H9 (cell line): ENCODE measurements around the gene MAD1L1. TPM values are rescaled to one million over a fixed set of nuclear protein-coding genes. Genes with fewer than 3 reads are reported as not detected.

Experiments used
- DNase-seq: peaks from one replicate; pipeline ENCODE4 v3.0.0-alpha.2; 2017
- H2AFZ ChIP-seq: one replicate; pipeline ENCODE4 v1.6.1; 2013; ENCODE audit warnings: mild to moderate bottlenecking, low read length, control low read depth, moderate library complexity
- H2AK5ac ChIP-seq: 2 replicates; pipeline ENCODE4 v1.6.1; 2013; ENCODE audit warnings: low read length, control low read depth, mixed read lengths; ENCODE audit not compliant: insufficient read length
- H2BK120ac ChIP-seq: one replicate; pipeline ENCODE4 v1.6.1; 2013; ENCODE audit warnings: low read depth, mild to moderate bottlenecking, low read length, control low read depth, inconsistent platforms; ENCODE audit not compliant: poor library complexity, severe bottlenecking
- H2BK12ac ChIP-seq: 2 replicates; pipeline ENCODE4 v1.6.1; 2013; ENCODE audit warnings: low read length, control low read depth, mixed read lengths, low read depth; ENCODE audit not compliant: insufficient read length
- H2BK15ac ChIP-seq: 2 replicates; pipeline ENCODE4 v1.6.1; 2013; ENCODE audit warnings: low read depth, low read length, control low read depth
- H2BK20ac ChIP-seq: one replicate; pipeline ENCODE4 v1.6.1; 2013; ENCODE audit warnings: low read depth, mild to moderate bottlenecking, low read length, control low read depth, inconsistent platforms; ENCODE audit not compliant: poor library complexity, severe bottlenecking
- H2BK5ac ChIP-seq: 2 replicates; pipeline ENCODE4 v1.6.1; 2013; ENCODE audit warnings: low read length, control low read depth, mixed read lengths; ENCODE audit not compliant: insufficient read length
- H3K14ac ChIP-seq: 2 replicates; pipeline ENCODE4 v1.6.1; 2013; ENCODE audit warnings: low read length, control low read depth; ENCODE audit not compliant: insufficient read depth
- H3K18ac ChIP-seq: 2 replicates; pipeline ENCODE4 v1.6.1; 2013; ENCODE audit warnings: low read depth, mild to moderate bottlenecking, mixed read lengths, low read length, control low read depth; ENCODE audit not compliant: insufficient read length
- H3K23ac ChIP-seq: 2 replicates; pipeline ENCODE4 v1.6.1; 2013; ENCODE audit warnings: low read length, control low read depth, mixed read lengths, low read depth; ENCODE audit not compliant: insufficient read length
- H3K23me2 ChIP-seq: 2 replicates; pipeline ENCODE4 v1.6.1; 2013; ENCODE audit warnings: low read depth, mild to moderate bottlenecking, mixed read lengths, low read length, control low read depth; ENCODE audit not compliant: insufficient read length, poor library complexity, severe bottlenecking
- H3K27ac ChIP-seq: 2 replicates; pipeline ENCODE4 v1.5.1; 2013; ENCODE audit warnings: low read length, control low read depth, mixed read lengths, low read depth; ENCODE audit not compliant: insufficient read length
- H3K27me3 ChIP-seq: 2 replicates; pipeline ENCODE4 v1.6.1; 2013; ENCODE audit warnings: low read length, control low read depth, inconsistent platforms; ENCODE audit not compliant: insufficient read depth
- H3K4ac ChIP-seq: 2 replicates; pipeline ENCODE4 v1.6.1; 2013; ENCODE audit warnings: low read depth, mild to moderate bottlenecking, control low read depth, inconsistent platforms, low read length, moderate library complexity
- H3K4me1 ChIP-seq: 2 replicates; pipeline ENCODE4 v1.6.1; 2013; ENCODE audit warnings: low read length, control low read depth, inconsistent platforms; ENCODE audit not compliant: insufficient read depth
- H3K4me2 ChIP-seq: 2 replicates; pipeline ENCODE4 v1.6.1; 2013; ENCODE audit warnings: low read length, control low read depth, mixed read lengths; ENCODE audit not compliant: insufficient read length, insufficient read depth
- H3K56ac ChIP-seq: 2 replicates; pipeline ENCODE4 v1.6.1; 2013; ENCODE audit warnings: low read depth, mild to moderate bottlenecking, mixed read lengths, low read length, control low read depth; ENCODE audit not compliant: insufficient read length
- H3K79me1 ChIP-seq: 2 replicates; pipeline ENCODE4 v1.6.1; 2013; ENCODE audit warnings: low read depth, mild to moderate bottlenecking, moderate library complexity, low read length, control low read depth, inconsistent platforms; ENCODE audit not compliant: insufficient read depth, poor library complexity, severe bottlenecking
- H3K79me2 ChIP-seq: 2 replicates; pipeline ENCODE4 v1.6.1; 2013; ENCODE audit warnings: low read length, control low read depth, inconsistent platforms; ENCODE audit not compliant: insufficient read depth
- H3K9ac ChIP-seq: 2 replicates; pipeline ENCODE4 v1.6.1; 2013; ENCODE audit warnings: low read length, control low read depth, mixed read lengths; ENCODE audit not compliant: insufficient read length; ENCODE audit errors: extremely low read depth
- H3K9me3 ChIP-seq: one replicate; pipeline ENCODE4 v1.6.1; 2013; ENCODE audit warnings: low read depth, low read length, inconsistent platforms; ENCODE audit not compliant: control insufficient read depth
- H3T11ph ChIP-seq: one replicate; pipeline ENCODE4 v1.6.1; 2013; ENCODE audit warnings: mild to moderate bottlenecking, low read length, control low read depth, inconsistent platforms
- H4K20me1 ChIP-seq: one replicate; pipeline ENCODE4 v1.6.1; 2013; ENCODE audit not compliant: control insufficient read depth, insufficient read length, insufficient read depth
- H4K5ac ChIP-seq: 2 replicates; pipeline ENCODE4 v1.6.1; 2013; ENCODE audit warnings: low read depth, mild to moderate bottlenecking, mixed read lengths, low read length, control low read depth; ENCODE audit not compliant: insufficient read length
- H4K8ac ChIP-seq: replicated peaks from 2 replicates; pipeline ENCODE4 v1.6.1; 2013; ENCODE audit warnings: low read length, control low read depth, mixed read lengths, low read depth; ENCODE audit not compliant: insufficient read length
- H4K91ac ChIP-seq: 2 replicates; pipeline ENCODE4 v1.6.1; 2013; ENCODE audit warnings: low read depth, mild to moderate bottlenecking, moderate library complexity, mixed read lengths, low read length, control low read depth; ENCODE audit not compliant: insufficient read length
- H3K27ac Mint-ChIP-seq, 3 experiments: 2 replicates in 2 of 3; 3 replicates in 1 of 3; pipeline ENCODE4 v1.8.0; 2020 to 2021; ENCODE audit warnings: mixed read lengths in 3 of 3, mild to moderate bottlenecking in 1 of 3, moderate library complexity in 1 of 3
- H3K27me3 Mint-ChIP-seq: 2 replicates; pipeline ENCODE4 v1.8.0; 2021; ENCODE audit warnings: low read depth, mild to moderate bottlenecking, moderate library complexity, mixed read lengths
- H3K36me3 Mint-ChIP-seq, 3 experiments: 2 replicates in 2 of 3; 3 replicates in 1 of 3; pipeline ENCODE4 v1.8.0; 2020 to 2021; ENCODE audit warnings: low read depth in 3 of 3, mixed read lengths in 3 of 3; ENCODE audit not compliant: insufficient read depth in 1 of 3
- H3K4me1 Mint-ChIP-seq, 2 experiments: 2 replicates each; pipeline ENCODE4 v1.8.0; 2020; ENCODE audit warnings: mixed read lengths in 2 of 2
- H3K4me3 Mint-ChIP-seq, 2 experiments: 2 replicates in 1 of 2; 3 replicates in 1 of 2; pipeline ENCODE4 v1.8.0; 2020 to 2021; ENCODE audit warnings: mild to moderate bottlenecking in 2 of 2, mixed read lengths in 2 of 2, moderate library complexity in 1 of 2
- H3K9me3 Mint-ChIP-seq, 2 experiments: 2 replicates in 1 of 2; 3 replicates in 1 of 2; pipeline ENCODE4 v1.8.0; 2020; ENCODE audit warnings: mild to moderate bottlenecking in 2 of 2, mixed read lengths in 2 of 2, moderate library complexity in 1 of 2
- CTCF ChIP-seq: fragments of 200-600 bp; sonication (generic); conservative IDR thresholded peaks from 3 replicates; pipeline ENCODE4 v1.8.0; 2021; ENCODE audit warnings: antibody characterized with exemption, mild to moderate bottlenecking
- WGBS: extraction: QIAGEN DNeasy Blood & Tissue Kit; methylation state at CpG from one replicate; pipeline ENCODE4 v1.1.7; 2013; ENCODE audit warnings: missing lambda C conversion rate, low lambda C conversion rate, mixed read lengths; ENCODE audit not compliant: insufficient read length; ENCODE audit errors: extremely low coverage; 5-methylcytosine and 5-hydroxymethylcytosine counted together
- total RNA-seq: library from RNA; stranded (reverse); gene quantifications from 2 replicates; pipeline ENCODE4 v1.2.1, GENCODE V29; 2021

Gene MAD1L1
- total RNA-seq, 1 experiment from 2014 or later: 39.0 TPM

GRCh38 chr7:2197436-2198155 is 35.1 kb downstream of the MAD1L1 start:
- Histone ChIP-seq H4K5ac (no peak overlapping the region), H2BK5ac (no peak overlapping the region), H2BK12ac (no peak overlapping the region), H3K27me3 (no peaks in the 10 kb centered on the region; the same call in 1 of the 2 replicates), H3K4ac (no peak overlapping the region), H3T11ph (no peak overlapping the region), H3K14ac (no peak overlapping the region), H3K56ac (no peak overlapping the region), H3K9me3 (no peaks in the 10 kb centered on the region), H2AFZ (no peak overlapping the region), H3K23me2 (no peaks in the 10 kb centered on the region), H3K4me1 (no peaks in the 10 kb centered on the region), H3K4me2 (no peak overlapping the region), H3K23ac (no peak overlapping the region), H4K91ac (no peak overlapping the region), H3K27ac (no peak overlapping the region), H3K9ac (no peak overlapping the region), H2BK20ac (no peak overlapping the region), H3K79me1 (no peaks in the 10 kb centered on the region), H2AK5ac (no peak overlapping the region), H4K8ac (no peak overlapping the region), H2BK120ac (no peak overlapping the region), H4K20me1 (no peaks in the 10 kb centered on the region), H2BK15ac (no peak overlapping the region), H3K18ac (no peak overlapping the region), H3K79me2 (no peaks in the 10 kb centered on the region; the same call in 1 of the 2 replicates)
- H3K27me3 Mint-ChIP-seq: no peaks in the 10 kb centered on the region
- H3K9me3 Mint-ChIP-seq: peaks cover 3 to 10% of the 10 kb centered on the region in 2 experiments; a peak in 4 of 5 replicates
- H3K4me3 Mint-ChIP-seq: no peak overlapping the region
- peak; percentile 27 for DNase-seq
- H3K27ac Mint-ChIP-seq: peak overlapping the region; percentile 71 to 84 (median 83); a peak in 4 of 7 replicates
- H3K36me3 Mint-ChIP-seq: peaks cover 37 to 51% (median 43%) of the 10 kb centered on the region in 3 experiments
- TF ChIP-seq CTCF: no peak
- no CpG with 5 or more reads among the region's 21 CpGs for WGBS
- no peaks in the 10 kb centered on the region for H3K4me1 Mint-ChIP-seq
